NCI-H69 (cell line): ENCODE data around the gene H1-8.

Source experiments
- DNase-seq: peaks from one replicate; lab custom pipeline; 2025; lab: John Stamatoyannopoulos, UW

The H1-8 gene

DNA sequence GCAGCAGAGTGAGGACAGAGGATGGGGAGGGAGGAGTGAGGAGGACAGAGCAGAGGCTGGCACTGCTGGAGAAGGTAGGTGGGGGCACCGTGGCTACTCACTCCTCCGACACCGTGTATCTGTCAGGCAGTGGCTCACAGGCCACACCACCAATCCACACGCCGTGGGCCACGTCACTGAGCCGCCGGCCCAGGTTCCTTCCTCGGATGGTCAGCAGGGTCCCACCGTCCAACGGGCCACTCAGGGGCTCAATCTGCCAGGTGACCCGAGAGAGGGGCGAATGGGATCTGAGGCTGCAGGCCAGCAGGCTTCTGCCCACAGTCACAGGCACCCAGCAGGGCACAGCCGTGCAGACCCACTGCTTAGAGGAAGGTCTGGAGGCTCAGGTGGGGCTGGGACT is 30.5 kb downstream of the H1-8 start:
- DNase-seq: no peak

DNA sequence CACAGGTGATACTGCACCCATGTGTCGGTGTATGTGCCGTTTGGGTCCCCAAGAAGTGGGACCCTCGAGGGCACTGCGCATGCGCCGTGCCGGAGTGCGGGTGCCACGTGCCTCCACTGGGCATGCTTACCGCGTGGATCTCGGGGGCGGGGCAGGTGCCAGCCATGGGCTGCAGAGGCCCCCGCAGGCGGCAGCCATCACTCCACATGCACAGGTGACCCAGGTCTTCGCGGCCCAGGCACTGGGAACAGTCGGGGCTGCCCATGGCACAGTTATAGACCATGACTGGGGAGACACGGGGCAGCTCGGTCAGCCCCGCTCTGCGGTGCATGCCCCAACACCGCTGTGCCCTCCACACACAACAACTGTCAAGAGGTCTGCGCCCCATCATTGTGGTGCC is 31.2 kb downstream of the H1-8 start:
- DNase-seq: no peak

DNA sequence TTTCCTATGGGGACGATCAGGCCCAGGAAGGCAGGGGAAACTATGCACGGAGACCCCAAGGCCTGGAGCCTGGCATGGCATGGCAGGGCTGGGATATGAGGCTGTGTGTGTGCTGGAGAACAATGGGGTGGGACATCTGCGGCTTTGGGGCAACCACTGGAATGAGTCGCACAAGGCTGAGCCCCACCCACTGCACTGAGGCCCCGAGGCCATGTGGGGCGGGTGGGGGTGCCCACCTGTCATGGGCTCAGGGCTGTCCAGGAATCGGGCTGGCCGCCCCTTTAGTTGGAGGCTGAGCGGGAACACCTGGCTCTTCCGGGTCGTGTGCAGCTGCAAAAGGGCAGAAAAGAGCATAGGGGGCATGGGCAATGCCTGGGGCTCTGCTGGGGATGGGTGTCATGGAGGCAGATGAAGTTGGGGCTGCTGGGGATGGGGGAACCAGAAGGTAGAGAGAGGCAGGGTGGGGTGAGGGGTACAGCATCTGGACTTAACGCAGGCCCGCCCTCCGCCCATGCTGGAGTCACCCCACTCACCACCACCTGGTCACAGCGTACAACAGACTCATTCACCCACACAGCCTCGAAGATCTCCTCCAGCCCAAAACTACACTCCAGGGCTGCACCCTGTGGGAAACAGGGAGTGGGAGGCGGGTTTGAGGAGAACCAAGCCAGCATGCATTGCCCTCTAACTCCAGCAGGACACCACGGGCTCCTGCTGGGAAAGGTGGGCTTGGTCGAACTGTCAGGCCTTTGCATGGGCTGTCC is 32.4 kb downstream of the H1-8 start:
- DNase-seq: no peak

DNA sequence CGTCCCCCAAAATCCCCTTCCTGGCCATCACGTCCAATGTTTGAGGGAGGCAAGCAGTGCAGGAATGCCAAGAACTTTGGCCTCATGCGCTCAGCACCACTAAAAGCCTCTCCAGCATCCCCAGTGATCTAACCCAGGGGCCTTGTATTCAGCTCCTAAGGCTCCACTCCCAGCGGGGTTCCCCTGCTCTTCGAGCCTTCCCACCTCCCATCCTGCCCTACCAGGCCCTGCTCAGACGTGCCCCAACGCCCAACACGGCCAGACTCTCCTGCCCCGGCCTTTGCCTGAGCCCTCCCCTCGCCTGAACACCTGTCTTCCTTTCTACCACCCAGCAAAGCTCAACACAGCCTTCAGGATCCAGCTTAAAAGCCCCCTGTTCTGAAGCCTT is 33.0 kb downstream of the H1-8 start:
- peak; percentile 30 for DNase-seq

DNA sequence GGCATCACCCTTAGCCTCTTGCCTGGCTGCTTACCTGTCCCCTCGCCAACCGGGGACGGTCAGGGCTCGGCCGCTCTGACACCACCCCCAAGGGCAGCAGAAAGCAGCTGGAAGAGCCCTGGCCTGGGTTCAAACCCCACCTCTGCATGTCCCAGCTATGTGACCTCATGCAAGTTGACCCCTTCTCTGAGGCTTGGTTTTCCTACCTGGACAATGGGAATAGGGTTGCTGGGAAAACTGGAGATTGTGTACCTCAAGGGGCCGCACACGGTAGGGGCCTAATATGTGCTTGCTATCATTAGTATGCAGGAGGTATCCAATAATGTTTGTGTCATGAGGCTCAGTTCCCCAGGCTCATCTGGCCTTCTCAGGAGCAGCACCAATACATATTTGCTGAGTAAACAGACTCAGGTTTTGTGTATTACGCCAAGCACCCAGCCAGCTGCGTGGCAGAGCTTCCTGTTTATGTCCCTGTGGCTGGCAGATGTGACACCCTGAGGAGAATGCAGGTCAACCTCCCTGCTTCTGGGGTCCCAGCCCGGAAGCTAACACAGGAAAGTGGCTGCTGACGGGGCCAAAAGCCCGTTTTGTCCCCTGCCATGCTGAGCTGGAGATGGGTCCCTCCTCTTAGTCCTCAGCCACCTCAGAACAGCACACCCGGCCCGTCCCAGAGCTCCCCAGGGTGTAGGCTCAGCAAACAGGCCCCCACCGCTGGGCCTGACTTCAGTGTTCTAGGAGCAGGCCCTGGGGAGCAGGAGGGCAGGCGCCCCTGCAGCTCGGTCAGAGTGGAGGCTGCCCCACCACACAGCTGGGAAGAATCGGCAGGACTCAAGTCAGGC is 33.8 kb downstream of the H1-8 start:
- DNase-seq: peak; percentile 90

DNA sequence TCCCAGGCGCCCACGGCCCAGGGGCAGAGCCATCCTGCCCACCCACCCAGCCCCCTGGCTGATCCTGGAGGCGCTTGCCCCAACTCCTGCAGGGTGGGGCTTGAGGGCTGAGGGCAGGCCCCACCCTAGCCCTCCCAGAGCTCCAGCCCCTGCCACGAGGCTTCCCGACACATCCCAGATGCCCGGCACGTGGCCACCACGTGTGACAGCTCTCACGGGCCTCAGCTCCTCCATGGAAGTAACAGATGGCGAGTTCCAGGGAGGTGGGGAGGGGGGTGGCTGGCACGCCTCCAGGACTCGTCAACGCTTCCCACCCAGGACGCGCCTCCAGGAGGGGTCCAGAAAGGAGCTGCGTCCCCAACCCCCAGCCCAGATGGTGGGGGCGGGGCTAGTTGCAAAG is 34.4 kb downstream of the H1-8 start:
- DNase-seq: peak; percentile 96

DNA sequence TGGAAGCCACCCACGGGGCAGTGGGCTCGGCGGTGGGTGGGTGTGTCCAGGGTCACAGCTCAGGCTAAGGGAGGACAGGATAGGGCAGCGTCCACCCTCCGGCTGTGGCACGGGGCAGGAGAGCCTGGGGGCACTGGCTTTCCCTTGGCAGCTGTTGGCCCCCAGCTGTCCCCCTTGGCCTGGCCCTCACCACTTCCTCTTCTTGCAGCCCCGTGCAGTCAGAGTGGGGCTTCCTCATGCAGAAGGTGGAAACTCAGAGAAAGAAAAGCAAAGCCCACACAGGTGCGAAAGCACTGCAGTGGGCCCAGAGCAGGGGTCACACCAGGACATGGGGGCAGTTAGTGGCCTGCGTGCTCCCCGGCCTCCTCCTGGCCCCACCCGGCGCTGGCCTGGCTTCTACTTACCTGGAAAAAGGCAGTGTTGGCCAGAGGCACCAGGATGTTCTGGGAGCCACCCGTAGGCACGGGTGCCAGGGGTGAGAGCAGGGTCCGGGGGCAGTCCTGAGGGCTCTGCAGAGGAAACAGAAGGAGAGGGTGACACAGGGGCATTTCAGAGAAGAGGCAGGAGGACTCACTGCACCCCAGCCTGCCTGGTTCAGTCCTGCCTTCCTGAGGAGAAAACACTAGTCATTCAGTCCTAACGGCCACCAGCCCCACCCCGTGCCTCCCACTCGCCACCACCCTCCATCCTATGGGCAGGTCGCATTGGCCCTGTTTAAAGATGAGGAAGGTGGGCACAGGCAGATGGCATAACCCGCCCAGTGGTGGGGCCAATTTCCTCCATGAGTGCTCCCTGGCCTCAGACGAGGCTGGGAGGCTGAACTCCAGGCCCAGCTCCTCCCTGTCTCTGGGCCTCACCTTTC is 35.2 kb downstream of the H1-8 start:
- DNase-seq: peak; percentile 42

DNA sequence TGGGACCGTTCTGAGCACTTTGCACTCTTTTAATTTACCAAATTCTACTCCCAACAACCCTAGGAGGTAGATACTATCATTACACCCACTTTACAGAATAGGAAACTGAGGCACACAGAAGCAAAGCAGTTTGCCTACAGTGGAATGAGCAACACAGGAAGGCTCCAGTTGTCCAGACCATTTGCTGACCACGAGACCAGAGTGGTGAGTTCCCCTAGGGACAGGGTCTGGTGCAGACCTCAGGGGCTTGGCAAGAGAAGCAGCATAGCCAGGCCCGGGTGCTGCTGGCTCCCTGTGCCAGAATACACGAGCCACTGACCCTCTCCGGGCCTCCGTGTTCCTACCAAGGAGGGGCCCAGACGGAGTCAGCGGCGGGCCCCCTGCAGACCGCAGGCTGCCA is 37.0 kb downstream of the H1-8 start:
- no peak for DNase-seq

DNA sequence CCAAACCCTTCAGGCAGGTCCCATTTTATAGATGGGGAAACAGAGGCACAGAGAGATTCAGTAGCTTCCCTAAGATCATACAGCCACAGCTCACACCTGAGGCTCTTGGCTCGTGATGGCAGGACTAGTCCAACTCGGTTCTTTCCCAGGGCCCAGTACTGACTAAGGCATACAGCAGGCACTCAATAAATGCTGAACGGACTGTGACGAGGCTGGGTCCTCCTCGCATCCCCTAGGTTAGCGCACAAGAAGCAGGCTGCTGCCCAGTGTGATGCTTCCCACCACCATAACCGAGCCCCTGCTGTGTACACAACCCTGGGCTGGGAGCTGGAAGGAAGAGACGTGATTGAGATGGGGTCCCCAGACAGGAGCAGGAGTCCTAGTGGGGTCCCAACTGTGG is 38.6 kb downstream of the H1-8 start:
- DNase-seq: no peak

DNA sequence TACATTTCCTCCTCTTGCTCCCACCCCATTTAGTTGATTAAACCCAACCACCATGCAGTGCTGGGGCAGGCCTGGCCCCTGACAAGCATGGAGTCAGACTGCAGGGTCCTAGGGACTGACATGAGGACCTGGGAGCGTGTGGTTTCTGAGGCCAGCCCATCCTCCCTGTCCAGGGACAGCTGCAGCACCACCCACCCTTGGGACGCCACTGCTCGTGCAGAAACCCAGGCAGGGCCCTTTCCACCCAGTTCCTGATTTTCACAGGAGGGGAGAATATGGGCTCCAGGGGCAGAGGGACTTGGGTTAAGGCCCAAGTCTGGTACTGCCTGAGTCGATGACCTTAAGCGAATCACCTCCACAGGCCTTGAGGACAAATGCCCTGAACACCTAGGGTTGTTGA is 39.8 kb downstream of the H1-8 start:
- DNase-seq: no peak

DNA sequence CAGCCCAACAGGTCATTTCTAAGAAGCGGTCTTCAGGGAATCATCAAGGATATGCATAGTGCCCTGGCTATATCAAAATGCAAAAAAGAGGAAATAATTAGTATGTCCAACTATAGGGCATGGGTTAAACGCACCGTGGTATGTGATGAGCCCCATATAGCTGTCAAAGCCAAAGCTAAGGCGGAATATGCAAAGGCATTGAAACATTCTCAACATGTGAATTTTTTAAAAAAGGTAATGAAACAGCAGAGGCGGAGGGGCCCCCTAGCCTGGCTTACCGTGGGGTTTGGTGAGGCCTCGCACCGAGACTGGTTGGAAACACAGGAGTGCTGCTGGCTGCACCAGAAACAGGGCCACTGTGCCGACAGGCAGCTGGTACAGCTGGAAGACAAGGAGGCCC is 40.3 kb downstream of the H1-8 start:
- no peak for DNase-seq

DNA sequence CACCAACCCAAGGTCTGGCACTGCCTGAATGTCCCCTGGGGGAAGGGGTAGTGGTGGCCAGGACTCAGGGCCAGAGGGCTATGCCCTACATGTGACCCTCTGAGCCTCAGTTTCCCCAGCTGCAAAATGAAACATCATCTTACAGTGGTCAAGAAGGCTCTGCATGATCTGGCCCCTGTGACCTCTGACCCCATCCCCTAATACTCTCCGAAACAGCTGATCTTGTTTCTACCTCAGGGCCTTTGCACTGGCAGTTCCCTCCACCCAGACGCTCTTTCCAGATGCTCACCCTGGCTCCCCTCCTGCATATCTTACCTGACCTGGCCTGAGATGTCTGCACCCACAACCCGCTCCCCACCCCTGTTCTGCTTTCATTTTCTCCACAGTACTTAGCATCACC is 41.7 kb downstream of the H1-8 start:
- DNase-seq: no peak

DNA sequence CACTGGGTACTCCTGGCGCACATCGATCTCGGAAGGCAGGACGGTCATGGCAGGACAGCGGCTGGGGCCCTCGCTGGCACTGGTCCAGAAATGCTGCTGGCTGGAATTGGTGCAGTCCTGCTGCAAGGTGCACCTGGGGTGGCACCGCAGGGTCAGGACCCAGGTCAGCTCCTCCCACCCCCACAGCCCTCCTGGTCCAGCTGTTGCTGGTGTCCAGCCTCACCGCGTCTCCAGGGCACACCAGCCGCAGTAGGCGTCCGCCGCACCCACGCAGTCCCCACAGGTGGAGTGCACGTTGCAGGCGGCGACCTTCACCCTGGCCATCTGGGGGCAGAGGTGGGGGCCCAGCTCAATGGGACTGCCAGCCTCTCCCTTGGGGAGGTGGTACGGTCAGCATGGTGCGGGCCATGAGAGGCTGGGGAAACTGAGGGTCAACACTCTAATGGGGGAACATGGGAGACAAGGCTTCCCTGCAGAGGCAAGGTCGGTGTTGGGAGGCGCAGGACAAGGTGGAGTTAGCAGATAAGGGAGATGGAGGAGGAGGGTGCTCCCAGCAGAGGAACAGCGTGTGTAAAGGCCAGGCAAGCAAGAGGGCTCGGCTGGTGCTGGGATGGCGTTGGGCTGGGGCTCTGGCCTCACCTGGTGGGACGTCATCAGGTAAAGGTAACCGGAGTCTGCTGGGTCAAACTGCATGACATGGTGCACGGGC is 43.1 kb downstream of the H1-8 start:
- no peak for DNase-seq

DNA sequence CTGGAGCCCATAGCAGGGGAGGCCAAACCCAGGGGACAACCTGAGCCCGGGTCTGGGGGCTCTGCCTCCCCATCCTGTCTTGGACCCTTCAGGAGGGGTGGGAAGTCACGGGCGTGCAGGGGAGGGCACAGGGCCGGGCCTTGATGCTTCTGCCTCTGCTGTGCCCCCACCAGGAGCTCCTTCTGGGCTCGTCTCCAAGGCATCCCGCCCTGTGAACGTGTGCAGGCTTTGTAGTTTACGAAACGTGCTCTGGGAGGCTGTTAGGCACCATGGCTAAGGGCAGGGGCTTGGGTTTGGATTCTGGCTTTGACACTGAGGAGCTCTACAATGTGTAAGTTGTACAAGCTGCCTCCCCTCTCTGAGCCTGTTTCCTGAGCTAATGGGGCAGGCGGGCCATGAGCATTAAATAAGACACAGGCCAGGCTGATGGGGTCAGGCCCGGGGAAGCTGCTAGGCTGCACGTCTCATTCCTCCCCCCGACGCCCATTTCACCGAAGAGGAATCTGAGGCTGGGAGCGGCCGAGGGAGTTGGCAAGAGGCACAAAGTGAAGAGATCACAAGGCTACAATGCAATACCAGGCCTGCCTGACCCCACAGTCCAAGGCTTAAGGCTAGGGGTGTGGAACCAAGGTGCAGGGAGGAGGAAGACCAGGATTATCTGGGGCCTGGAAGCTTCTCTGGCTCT is 43.9 kb downstream of the H1-8 start:
- DNase-seq: no peak

DNA sequence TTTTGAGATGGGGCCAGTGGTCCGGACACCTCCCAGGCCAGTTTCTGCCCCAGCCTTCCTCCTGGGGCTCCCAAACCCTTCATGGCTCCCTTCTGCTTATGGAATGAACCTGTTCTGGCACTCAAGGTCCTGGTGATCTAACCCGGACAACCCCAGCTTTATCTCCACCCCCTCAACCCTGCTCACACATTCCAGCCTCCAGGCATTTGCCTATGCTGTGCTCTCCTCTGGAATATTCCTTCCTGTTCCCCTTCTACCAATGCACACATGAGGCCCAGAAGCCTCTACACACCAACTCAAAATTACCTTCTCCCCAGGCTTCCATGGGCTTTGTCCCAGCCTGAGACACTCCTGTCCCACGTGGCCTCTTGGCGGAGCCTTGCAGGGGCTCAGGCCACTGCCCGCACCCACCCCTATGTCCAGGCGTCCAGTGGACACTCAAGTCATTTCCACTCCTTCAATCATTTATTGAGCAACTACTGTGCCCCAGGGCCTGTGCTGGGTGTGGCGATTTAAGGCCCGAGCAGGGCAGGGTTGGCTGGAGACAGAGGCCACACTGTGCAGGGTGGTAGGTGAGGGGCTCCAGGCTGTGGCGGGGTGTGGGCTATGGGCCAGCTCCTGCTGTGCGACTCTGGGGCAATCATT is 44.7 kb downstream of the H1-8 start:
- no peak for DNase-seq

DNA sequence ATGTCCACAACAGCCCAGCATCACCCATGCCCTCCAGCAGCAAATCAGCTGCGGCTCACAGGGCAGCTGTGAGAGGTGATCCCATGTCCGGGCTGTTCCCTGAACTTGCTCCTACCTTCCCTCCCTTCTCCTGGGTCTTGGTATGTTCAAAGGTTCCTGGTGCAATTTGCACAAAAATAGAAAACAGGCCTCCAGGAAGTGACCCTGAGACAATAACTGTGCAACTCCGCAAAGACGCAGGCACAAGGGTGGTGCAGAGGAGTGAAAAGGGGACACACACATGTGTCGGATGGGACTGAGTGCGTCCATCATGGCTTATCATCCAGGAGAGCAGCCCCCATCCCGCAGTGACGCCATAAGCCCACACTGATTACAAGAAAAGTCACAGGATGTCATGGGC is 47.2 kb downstream of the H1-8 start:
- no peak for DNase-seq

DNA sequence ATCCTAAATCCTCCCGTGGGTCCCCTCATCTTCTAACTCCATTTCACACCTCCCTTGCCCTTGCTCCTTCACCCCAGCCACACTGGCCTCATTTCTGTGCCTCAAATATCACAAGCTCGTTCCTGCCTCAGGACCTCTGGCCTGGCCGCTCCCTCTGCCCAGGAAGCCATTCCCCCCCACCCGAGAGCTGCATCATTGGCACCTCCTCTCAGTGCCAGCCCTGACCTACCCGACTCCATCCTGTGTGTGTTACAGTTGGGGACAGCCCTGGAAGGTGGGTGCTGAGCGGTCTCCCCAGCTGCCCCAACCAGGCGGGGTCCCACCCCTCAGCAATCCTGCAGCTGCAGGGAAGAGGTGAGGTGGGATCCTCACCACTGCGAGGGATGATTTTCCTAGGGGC is 49.0 kb downstream of the H1-8 start:
- no peak for DNase-seq

DNA sequence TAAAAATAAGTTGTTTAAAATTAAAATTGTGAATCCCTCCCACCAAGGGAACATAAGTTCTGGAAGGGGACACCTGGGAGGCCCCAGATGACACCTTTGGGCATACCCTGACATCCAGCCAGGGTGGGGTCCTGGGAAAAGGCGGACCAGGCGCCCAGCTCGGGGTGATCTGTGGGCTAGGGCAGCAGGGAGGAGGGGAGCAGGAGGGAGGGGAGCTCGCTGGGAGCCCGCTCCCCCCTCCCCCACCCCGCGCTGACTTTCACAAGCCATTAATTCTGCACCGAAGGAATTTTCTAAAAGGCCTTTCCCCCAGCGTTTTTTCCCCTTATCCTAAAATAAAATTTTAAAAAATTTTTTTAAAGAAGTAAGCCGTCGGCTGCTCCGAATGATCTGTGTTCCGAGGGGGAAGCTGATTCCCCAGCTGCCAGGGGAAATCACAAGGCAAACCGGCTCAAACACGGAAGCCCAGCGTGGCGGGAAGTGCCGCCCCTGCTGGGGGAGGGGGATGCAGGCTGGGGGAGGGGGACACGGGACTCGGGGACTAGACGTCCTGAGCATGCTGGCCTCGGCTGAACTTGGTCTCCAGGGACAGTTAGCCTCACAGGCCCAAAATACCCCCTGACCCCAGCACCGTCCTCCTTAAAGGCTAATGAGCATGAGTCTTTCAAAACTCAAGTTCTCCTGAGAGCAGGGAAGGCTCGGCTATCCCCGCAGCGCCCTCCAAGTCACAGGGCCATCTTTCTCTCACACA is 49.6 kb downstream of the H1-8 start:
- peak; percentile 57 for DNase-seq

DNA sequence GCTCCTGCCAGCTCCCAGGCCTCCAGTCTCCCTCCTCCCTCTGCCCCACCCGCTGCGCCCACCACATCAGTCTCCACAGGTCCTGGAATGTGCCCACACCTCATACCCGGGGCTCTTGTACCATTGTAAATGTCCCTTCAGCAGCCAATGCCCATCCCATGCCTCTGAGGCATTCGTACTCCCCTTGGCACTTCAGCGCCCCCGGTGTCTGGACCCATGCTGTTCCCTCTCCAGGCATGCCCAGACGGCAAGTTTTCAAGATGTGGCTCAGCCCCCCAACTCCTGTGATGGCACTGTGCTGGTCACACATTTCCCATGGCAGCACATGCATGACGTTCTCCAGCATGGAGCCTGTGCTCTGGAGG is 50.2 kb downstream of the H1-8 start:
- peak; percentile 72 for DNase-seq
